Loucy (cell line): Measurements from ENCODE around the gene GRIN2D.

Experiments used
- EZH2phosphoT487 ChIP-seq: fragments of 200-600 bp; IDR thresholded peaks from 2 replicates; pipeline ENCODE4 v1.6.1; 2018; ENCODE audit warnings: antibody characterized with exemption, mild to moderate bottlenecking, moderate library complexity, borderline replicate concordance
- TF ChIP-seq, protein P1 (sequence below): fragments of 200-600 bp; sonication (generic); conservative IDR thresholded peaks from 2 replicates; pipeline ENCODE4 v1.5.1; 2014; ENCODE audit warnings: mild to moderate bottlenecking, antibody characterized with exemption, low read length

DNA sequence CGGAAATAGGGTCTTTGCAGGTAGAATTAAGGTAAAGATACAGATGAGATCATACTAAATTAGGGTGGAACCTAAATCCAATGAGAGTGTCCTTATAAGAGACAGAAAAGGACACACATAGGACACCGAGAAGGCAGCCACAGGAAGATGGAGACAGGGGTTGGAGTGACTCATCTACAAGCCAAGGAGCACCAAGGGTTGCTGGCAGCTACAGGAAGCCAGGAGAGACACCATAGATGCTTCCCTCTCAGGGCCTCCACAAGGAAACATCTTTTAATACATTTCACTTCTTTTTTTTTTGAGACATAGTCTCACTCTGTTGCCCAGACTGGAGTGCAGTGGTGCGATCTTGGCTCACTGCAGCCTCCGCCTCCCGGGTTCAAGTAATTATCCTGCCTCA lies 39.8 kb upstream of the GRIN2D start:
- TF ChIP-seq, protein P1, sequence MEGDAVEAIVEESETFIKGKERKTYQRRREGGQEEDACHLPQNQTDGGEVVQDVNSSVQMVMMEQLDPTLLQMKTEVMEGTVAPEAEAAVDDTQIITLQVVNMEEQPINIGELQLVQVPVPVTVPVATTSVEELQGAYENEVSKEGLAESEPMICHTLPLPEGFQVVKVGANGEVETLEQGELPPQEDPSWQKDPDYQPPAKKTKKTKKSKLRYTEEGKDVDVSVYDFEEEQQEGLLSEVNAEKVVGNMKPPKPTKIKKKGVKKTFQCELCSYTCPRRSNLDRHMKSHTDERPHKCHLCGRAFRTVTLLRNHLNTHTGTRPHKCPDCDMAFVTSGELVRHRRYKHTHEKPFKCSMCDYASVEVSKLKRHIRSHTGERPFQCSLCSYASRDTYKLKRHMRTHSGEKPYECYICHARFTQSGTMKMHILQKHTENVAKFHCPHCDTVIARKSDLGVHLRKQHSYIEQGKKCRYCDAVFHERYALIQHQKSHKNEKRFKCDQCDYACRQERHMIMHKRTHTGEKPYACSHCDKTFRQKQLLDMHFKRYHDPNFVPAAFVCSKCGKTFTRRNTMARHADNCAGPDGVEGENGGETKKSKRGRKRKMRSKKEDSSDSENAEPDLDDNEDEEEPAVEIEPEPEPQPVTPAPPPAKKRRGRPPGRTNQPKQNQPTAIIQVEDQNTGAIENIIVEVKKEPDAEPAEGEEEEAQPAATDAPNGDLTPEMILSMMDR, result no peak
- no peak for TF ChIP-seq EZH2phosphoT487
